H4 (cell line): Measurements from ENCODE around the gene CNTNAP1. TPM values are rescaled to one million over a fixed set of nuclear protein-coding genes. Genes with fewer than 3 reads are reported as not detected.
"Not testable (repeated sequence)": the region's sequence is repeated elsewhere in the genome, so short reads cannot be mapped to it uniquely, and the experiment has no call there.

Experiments used
- DNase-seq: peaks from one replicate; pipeline ENCODE4 v3.0.0-alpha.2; 2015; ENCODE audit warnings: low spot score
- total RNA-seq: library from RNA; depleted of rRNA; stranded (reverse); fragments of >200 nt; shearing (Covaris generic); gene quantifications from 2 replicates; pipeline ENCODE4 v1.2.3, GENCODE V29; 2014; rRNA removed

CNTNAP1 gene
- total RNA-seq, result 6.7 and 7.0 TPM in 2 replicates

- peak; percentile 56 for DNase-seq
These were observed at the start of gene CNTNAP1 for GRCh38 chr17:42681976-42682721. TSS of gene CNTNAP1 (plus strand) at chr17:42682531. CDS start at chr17:42682830, 299 bp downstream.

GRCh38 chr17:42632949-42633444 lies 49.3 kb upstream of the CNTNAP1 start:
- DNase-seq, result no peak

DNA sequence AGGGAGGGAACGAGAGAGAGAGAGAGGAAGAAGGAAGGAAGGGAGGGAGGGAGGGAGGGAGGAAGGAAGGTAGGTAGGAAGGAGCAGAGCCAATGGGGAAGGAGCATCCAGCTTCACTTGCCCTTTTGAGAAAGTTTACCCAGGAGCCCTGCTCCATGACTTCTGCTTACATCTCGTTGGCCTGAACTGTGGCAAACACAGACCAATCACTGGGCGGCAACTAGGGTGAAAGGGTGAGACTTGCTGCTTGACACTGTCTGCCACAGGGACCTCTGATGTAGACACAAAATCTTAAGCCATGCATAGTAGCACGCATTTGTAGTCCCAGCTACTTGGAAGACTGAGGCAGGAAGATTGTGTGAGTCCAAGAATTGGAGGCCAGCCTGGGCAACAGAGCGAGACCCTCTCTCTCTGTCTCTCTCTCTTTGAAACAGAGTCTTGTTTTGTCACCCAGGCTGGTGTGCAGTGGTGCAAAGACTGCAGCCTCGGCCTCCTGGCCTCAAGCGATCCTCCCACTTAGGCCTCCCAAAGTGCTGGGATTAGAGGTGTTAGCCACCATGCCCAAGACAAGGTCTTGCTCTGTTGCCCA lies 42.7 kb upstream of the CNTNAP1 start:
- DNase-seq, result no peak

DNA sequence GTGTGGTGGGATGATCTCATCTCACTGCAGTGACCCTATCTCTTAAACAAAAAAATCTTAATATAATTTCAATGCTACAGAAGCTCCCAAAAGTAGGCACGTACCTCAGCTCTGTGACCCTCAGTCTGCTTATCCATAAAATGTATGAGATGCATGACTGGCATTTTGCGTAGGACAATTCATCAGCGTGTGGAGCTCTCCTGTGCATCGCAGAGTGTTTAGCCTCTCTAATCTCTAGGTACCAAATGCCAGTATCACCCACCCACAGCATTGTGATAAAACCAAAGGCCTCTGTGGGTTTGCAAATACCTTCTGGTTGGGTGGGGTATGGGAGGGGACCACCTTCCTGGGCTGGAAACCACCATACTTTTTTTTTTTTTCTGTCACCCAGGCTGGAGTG lies 42.2 kb upstream of the CNTNAP1 start:
- no peak for DNase-seq

DNA sequence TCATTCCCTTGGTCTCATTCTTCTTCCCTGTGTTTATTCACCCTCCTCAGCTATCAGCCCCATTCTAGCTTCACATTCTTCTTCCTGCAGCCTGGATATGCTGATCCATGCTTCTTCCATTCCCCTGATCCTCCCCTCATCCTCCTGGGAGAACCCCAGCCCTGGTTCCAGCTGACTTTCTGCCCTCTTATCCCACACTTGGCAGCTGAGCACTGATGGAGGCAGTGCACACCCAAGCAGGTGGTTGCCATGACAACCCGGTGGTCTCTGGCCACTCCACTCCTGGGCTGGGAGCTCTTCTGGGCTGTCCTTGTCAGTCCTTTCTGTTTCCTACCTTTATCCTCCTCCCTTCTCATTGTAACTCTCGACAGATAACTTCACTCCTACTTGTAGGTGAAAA lies 40.0 kb upstream of the CNTNAP1 start:
- no peak for DNase-seq

DNA sequence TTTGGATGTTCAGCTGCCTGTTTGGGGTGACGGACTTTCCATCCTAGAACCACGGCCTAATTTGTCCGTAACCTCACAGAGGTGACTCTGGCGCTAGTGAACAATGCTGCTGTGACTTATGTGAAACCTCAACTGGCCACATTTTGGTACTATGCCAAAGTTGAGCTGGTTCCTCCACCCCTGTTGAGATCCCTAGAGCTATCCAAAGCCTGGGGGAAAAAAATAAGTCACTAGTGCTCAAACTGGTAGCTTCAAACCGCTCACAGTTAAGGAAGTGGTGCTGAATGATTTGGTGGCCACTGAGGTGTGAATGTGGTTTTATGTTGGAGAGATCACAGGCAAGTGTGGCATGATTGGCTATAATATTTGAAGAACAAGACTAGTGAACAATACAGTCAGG lies 34.6 kb upstream of the CNTNAP1 start:
- DNase-seq, result no peak

GRCh38 chr17:42651392-42651791 lies 30.9 kb upstream of the CNTNAP1 start:
- no peak for DNase-seq

- no peak for DNase-seq
These were observed 28.9 kb upstream of the CNTNAP1 start for GRCh38 chr17:42653179-42654124.

DNA sequence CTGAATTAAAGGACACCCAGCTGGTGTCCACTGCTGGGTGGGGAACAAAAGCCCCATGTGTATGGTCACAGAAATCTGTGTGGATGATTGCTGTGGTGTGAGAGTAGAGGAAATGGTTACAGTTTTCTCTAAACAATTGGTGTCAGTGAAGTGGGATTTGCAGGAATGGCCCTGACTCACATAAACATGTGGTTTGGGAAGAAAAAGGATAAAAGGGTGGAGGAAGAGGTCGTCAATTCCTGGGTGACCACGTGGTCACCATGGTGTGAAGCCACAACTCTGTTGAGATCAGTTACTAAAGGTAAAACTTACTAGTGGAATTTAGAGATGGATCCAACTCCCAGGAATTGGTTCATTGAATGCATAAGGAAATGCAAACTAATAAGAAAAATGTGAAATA lies 26.8 kb upstream of the CNTNAP1 start:
- DNase-seq, result peak; percentile 96

GRCh38 chr17:42657824-42658588 lies 24.3 kb upstream of the CNTNAP1 start:
- DNase-seq, result no peak

DNA sequence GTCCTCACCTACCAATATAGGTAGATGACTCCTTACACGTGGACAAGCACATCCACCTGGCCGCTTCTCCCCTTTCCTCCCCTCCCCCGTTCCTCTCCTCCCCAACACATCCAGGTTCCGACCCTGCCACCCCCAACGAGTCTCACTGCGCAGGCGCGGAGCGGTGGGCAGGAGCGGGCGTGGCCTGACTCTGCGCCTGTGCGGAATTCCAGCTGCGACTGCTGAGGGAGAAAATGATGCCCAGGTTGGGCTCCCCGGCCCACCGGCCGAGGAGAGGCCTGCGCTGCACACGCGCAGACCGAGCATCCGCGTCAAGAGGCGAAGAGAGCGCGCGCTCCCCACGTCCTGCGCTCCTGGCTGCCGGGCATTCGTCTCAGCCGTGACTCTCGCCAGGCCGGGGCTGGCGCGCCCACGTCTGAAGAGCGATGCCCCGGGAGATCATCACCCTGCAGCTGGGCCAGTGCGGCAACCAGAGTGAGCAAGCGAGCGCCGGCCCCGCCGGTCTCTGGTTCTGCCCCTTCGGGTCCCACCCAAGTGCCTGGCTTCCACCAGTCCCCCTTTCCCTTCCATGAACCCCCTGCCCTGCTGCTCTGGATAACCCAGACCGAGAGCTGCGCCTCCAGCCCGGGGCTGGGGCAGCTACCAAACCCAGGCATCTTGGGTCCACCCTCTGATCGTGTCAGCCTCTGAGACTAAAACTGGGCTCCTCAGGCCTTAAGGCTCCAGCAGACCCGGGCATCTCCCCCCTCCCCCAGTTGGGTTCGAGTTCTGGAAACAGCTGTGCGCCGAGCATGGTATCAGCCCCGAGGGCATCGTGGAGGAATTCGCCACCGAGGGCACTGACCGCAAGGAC lies 23.0 kb upstream of the CNTNAP1 start, which contains the start of gene TUBG2:
Gene TUBG2, plus strand, starts transcription at position 206 of the 853 bp plus-strand sequence. Its CDS starts 220 bp downstream, at position 426.
- DNase-seq, result peak; percentile 76

DNA sequence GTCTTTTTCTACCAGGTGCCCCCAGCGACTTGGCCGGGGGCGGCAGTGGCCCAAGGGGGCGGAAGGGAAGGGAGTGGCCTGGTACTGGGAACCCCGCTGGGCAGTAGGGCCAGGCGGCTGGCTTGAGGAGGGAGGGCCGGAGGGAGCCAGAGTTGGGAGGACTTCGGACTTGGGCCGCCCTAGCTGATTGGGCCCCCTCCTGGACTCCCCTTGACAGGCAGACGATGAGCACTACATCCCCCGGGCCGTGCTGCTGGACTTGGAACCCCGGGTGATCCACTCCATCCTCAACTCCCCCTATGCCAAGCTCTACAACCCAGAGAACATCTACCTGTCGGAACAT lies 22.4 kb upstream of the CNTNAP1 start:
- DNase-seq, result not testable (repeated sequence)

- DNase-seq, result peak; percentile 39
These were observed 21.5 kb upstream of the CNTNAP1 start for GRCh38 chr17:42660692-42661345.

DNA sequence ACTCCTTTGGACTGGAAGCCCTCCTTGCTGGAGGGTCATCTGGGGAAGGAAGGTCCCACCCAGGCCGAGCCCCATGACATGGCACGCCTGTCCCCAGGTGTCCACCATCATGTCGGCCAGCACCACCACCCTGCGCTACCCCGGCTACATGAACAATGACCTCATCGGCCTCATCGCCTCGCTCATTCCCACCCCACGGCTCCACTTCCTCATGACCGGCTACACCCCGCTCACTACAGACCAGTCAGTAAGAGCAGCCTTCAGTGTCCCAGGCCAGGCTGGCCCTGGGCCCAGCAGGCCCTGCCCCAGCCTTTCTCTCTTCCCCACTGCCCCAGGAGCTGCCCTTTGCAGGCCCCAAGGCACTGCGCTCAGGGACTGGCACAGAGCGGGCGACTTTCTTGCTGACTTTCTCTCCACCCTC lies 16.7 kb upstream of the CNTNAP1 start:
- DNase-seq, result no peak

DNA sequence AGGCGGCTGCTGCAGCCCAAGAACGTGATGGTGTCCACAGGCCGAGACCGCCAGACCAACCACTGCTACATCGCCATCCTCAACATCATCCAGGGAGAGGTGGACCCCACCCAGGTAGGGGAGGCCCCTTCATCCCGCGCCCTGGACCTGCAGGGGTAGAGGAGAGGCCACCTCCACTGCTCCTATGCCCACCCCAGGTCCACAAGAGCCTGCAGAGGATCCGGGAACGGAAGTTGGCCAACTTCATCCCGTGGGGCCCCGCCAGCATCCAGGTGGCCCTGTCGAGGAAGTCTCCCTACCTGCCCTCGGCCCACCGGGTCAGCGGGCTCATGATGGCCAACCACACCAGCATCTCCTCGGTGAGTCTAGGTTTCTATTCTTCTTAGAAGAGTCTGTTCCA lies 16.2 kb upstream of the CNTNAP1 start:
- DNase-seq, result not testable (repeated sequence)

DNA sequence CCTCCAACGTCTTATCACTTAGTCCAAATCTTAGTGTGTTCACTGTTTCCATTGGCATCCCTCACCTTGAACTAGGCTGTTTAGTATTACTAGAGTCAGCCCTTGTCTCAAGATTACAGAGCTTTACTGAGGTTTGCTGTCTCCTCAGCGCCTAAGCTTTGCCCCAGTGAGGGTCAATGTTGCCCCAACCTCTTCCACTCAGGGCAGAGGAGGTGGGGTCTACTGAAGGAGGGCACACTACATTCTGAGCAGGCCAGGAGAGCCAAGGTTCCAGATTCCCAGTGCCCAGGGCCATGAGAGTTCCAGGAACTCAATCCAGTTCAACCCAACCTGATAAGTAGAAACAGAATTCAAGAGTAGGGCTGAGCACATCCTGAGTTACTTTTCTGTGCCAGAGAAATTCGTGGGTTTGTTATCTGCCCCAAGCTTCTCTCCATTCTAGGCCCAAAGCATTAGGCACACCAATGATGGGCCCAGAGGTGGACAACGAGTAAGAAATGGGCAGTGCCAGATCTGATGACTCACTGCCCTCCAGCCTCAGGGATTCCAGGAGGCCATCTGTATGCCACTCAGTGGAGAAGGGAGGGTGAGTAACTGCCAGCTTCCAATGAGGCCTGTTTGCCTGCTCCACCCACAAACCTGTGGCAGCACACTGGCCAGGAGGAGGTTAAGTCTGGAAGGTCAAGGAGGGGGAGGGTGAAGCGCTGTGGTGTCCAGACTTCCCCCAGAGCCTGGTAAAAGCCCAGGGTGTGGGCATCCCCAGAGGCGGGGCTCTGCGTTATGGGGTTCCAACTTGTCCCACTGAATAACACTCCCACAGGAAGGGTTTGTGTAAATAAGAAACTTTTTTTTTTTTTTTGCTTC lies 15.0 kb upstream of the CNTNAP1 start:
- DNase-seq, result peak; percentile 93

DNA sequence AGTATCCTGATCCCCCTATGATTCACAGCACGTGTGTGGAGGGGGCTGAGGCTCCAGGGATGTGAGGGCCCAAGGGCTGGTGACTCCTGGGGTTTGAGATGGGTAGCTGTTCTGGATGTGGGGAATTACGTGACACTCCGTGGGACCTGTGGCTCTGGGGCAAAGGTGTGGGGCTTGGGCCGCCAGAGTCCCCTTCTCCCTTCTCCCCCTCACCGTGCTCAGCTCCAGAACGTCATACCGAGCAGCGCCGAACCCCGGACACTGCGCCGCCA lies 12.7 kb upstream of the CNTNAP1 start:
- no peak for DNase-seq

GRCh38 chr17:42669977-42670788 lies 12.1 kb upstream of the CNTNAP1 start:
- DNase-seq, result no peak
